Parathyroid adenoma (tissue), 2 donors: ENCODE results near the gene SRSF8.
"Not testable (repeated sequence)": the region's sequence is repeated elsewhere in the genome, so short reads cannot be mapped to it uniquely, and the experiment has no call there.

Experiments
- H2AFZ ChIP-seq: fragments of 300-600 bp; sonication (generic); one replicate; pipeline ENCODE4 v1.7.0; 2017; ENCODE audit warnings: antibody characterized with exemption, mild to moderate bottlenecking
- H3K27ac ChIP-seq: fragments of 300-600 bp; sonication (generic); one replicate; pipeline ENCODE4 v1.7.0; 2017
- H3K27me3 ChIP-seq: fragments of 300-600 bp; sonication (generic); one replicate; pipeline ENCODE4 v1.7.0; 2017; ENCODE audit warnings: low read length; ENCODE audit not compliant: control insufficient read depth, insufficient read depth
- H3K36me3 ChIP-seq: fragments of 300-600 bp; sonication (generic); one replicate; pipeline ENCODE4 v1.7.0; 2017; ENCODE audit warnings: low read length; ENCODE audit not compliant: control insufficient read depth, insufficient read depth
- H3K4me1 ChIP-seq: fragments of 300-600 bp; sonication (generic); one replicate; pipeline ENCODE4 v1.7.0; 2017; ENCODE audit warnings: control low read depth
- H3K4me2 ChIP-seq: fragments of 300-600 bp; sonication (generic); one replicate; pipeline ENCODE4 v1.7.0; 2017; ENCODE audit warnings: low read length
- H3K4me3 ChIP-seq: fragments of 300-600 bp; sonication (generic); one replicate; pipeline ENCODE4 v1.7.0; 2017; ENCODE audit warnings: low read depth, low read length
- H3K79me2 ChIP-seq: fragments of 300-600 bp; sonication (generic); one replicate; pipeline ENCODE4 v1.7.0; 2017; ENCODE audit warnings: control low read depth
- H3K9ac ChIP-seq: fragments of 300-600 bp; sonication (generic); one replicate; pipeline ENCODE4 v1.7.0; 2017; ENCODE audit warnings: mild to moderate bottlenecking
- H3K9me3 ChIP-seq: fragments of 300-600 bp; sonication (generic); one replicate; pipeline ENCODE4 v1.7.0; 2017; ENCODE audit warnings: low read length; ENCODE audit not compliant: control insufficient read depth
- TF ChIP-seq, protein P1 (sequence below): fragments of 300-600 bp; sonication (generic); IDR thresholded peaks from one replicate; pipeline ENCODE4 v1.7.0; 2017; ENCODE audit warnings: antibody characterized with exemption, mild to moderate bottlenecking
- donor health status: primary hyperparathyroidism.

Gene SRSF8

DNA sequence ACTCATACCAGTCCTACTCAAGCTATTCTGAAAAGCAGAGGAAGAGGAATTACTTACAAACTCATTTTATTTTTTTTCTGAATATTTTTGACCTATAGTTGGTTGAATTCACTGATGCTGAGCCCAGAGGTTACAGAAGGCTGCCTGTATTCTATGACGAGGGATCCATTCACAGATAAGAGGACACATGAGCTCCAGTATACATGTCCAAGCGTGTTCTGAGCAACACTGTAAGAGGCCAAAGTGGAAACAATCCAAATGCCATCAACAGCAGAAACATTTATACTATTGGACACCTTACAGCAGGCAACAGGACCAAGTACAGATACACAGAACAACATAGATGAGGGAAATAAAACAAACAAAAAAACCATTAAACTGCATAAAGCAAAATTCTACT is 31.4 kb upstream of the SRSF8 start:
- H3K27me3 ChIP-seq: no peaks in the 10 kb centered on the region
- H3K79me2 ChIP-seq: no peaks in the 10 kb centered on the region
- H3K4me3 ChIP-seq: no peak overlapping the region
- no peaks in the 10 kb centered on the region for H3K4me1 ChIP-seq
- H3K27ac ChIP-seq: no peak overlapping the region
- H3K9ac ChIP-seq: no peak overlapping the region
- TF ChIP-seq, protein P1, sequence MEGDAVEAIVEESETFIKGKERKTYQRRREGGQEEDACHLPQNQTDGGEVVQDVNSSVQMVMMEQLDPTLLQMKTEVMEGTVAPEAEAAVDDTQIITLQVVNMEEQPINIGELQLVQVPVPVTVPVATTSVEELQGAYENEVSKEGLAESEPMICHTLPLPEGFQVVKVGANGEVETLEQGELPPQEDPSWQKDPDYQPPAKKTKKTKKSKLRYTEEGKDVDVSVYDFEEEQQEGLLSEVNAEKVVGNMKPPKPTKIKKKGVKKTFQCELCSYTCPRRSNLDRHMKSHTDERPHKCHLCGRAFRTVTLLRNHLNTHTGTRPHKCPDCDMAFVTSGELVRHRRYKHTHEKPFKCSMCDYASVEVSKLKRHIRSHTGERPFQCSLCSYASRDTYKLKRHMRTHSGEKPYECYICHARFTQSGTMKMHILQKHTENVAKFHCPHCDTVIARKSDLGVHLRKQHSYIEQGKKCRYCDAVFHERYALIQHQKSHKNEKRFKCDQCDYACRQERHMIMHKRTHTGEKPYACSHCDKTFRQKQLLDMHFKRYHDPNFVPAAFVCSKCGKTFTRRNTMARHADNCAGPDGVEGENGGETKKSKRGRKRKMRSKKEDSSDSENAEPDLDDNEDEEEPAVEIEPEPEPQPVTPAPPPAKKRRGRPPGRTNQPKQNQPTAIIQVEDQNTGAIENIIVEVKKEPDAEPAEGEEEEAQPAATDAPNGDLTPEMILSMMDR: no peak
- no peaks in the 10 kb centered on the region for H3K36me3 ChIP-seq
- no peak overlapping the region for H3K4me2 ChIP-seq
- no peak overlapping the region for H2AFZ ChIP-seq
- H3K9me3 ChIP-seq: no peaks in the 10 kb centered on the region

- not testable (repeated sequence) for H3K27me3 ChIP-seq, H3K36me3 ChIP-seq, H3K9me3 ChIP-seq, H3K9ac ChIP-seq, H3K4me3 ChIP-seq, H2AFZ ChIP-seq, H3K4me2 ChIP-seq, H3K79me2 ChIP-seq, H3K27ac ChIP-seq, H3K4me1 ChIP-seq
These were observed 29.2 kb upstream of the SRSF8 start for GRCh38 chr11:95037356-95038035.

DNA sequence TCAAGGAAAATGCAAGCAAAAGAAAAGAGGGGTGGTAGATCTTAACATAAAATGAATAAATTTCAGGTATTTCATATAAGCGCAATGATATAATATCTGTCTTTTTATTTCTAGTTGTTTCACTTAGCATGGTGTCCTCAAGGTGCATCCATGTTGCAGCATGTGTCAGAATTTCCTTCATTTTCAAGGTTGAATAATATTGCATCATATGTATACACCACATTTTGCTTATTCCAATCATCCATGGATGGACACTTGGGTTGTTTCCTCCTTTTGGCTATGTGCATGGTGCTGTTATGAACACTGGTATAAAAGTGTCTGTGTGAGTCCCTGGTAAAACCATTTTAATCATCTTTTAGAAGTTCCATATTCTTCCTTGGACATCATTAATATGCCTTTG is 24.5 kb upstream of the SRSF8 start:
- Histone ChIP-seq H3K4me1 (no peaks in the 10 kb centered on the region), H3K27me3 (no peaks in the 10 kb centered on the region), H3K27ac (no peak overlapping the region), H3K4me2 (no peak overlapping the region), H3K4me3 (no peak overlapping the region), H3K9ac (no peak overlapping the region), H2AFZ (no peak overlapping the region), H3K79me2 (no peaks in the 10 kb centered on the region), H3K9me3 (no peaks in the 10 kb centered on the region), H3K36me3 (no peaks in the 10 kb centered on the region)
- TF ChIP-seq, protein P1: no peak

- Histone ChIP-seq H2AFZ (no peak overlapping the region), H3K9me3 (no peaks in the 10 kb centered on the region), H3K79me2 (no peaks in the 10 kb centered on the region), H3K4me1 (no peaks in the 10 kb centered on the region), H3K4me2 (no peak overlapping the region), H3K36me3 (no peaks in the 10 kb centered on the region), H3K4me3 (no peak overlapping the region), H3K27ac (no peak overlapping the region), H3K9ac (no peak overlapping the region), H3K27me3 (no peaks in the 10 kb centered on the region)
- TF ChIP-seq, protein P1: no peak
These were observed 23.8 kb upstream of the SRSF8 start for GRCh38 chr11:95042906-95043305.

- Histone ChIP-seq H3K36me3 (no peaks in the 10 kb centered on the region), H3K79me2 (no peaks in the 10 kb centered on the region), H3K4me3 (no peak overlapping the region), H2AFZ (no peak overlapping the region), H3K4me1 (no peaks in the 10 kb centered on the region), H3K4me2 (no peak overlapping the region), H3K27me3 (no peaks in the 10 kb centered on the region), H3K27ac (no peak overlapping the region), H3K9me3 (no peaks in the 10 kb centered on the region), H3K9ac (no peak overlapping the region)
- TF ChIP-seq, protein P1: no peak
These were observed 22.7 kb upstream of the SRSF8 start for GRCh38 chr11:95044010-95044409.
